H1 (cell line): ENCODE data around the gene THYN1. TPM values are rescaled to one million over a fixed set of nuclear protein-coding genes. Genes with fewer than 3 reads are reported as not detected.
A peak's percentile ranks its signal among the peaks of the same experiment; 100 is the strongest.

Experiments used
- CTCF ChIA-PET: fragments of 300-600 bp; sonication (Branson Sonifier 250); formaldehyde crosslinking; loops from one replicate; lab custom pipeline; 2021; ENCODE audit not compliant: partially characterized antibody; lab: Charles Lee
- POLR2A ChIA-PET: fragments of 300-600 bp; sonication (Branson Sonifier 250); formaldehyde crosslinking; loops from one replicate; lab custom pipeline; 2021; ENCODE audit warnings: inconsistent platforms; ENCODE audit not compliant: partially characterized antibody; lab: Charles Lee
- DNase-seq, 2 experiments: peaks; one replicate each; pipeline versions ENCODE4 v3.0.0 to v3.0.0-alpha.2; 2010 to 2022; ENCODE audit warnings: low spot score in 2 of 2, low read depth in 1 of 2, mixed read lengths in 1 of 2
- FAIRE-seq: peaks from 2 replicates; lab custom pipeline; 2011; peaks lifted over from hg19 to GRCh38; lab: Jason Lieb, UNC
- H2AFZ ChIP-seq: 2 replicates; pipeline ENCODE4 v1.8.1; 2012; ENCODE audit warnings: low read length, inconsistent platforms
- H2AK5ac ChIP-seq: 2 replicates; pipeline ENCODE4 v1.6.1; 2013; ENCODE audit warnings: low read depth, low read length
- H2BK120ac ChIP-seq: replicated peaks from 2 replicates; pipeline ENCODE3; 2013; ENCODE audit warnings: low read depth, low read length, inconsistent platforms
- H2BK12ac ChIP-seq: 2 replicates; pipeline ENCODE4 v1.6.1; 2013; ENCODE audit warnings: low read depth, low read length
- H2BK15ac ChIP-seq: 2 replicates; pipeline ENCODE4 v1.6.1; 2013; ENCODE audit warnings: low read length
- H2BK20ac ChIP-seq: 2 replicates; pipeline ENCODE4 v1.6.1; 2013; ENCODE audit warnings: low read length
- H2BK5ac ChIP-seq: 2 replicates; pipeline ENCODE4 v1.6.1; 2013; ENCODE audit warnings: low read depth, low read length
- H3K14ac ChIP-seq: 2 replicates; pipeline ENCODE4 v1.6.1; 2013; ENCODE audit warnings: inconsistent platforms; ENCODE audit not compliant: insufficient read length
- H3K18ac ChIP-seq: 2 replicates; pipeline ENCODE4 v1.6.1; 2013; ENCODE audit warnings: low read length; ENCODE audit errors: extremely low read depth
- H3K23ac ChIP-seq: 2 replicates; pipeline ENCODE4 v1.6.1; 2013; ENCODE audit warnings: inconsistent platforms; ENCODE audit not compliant: insufficient read length
- H3K23me2 ChIP-seq: 2 replicates; pipeline ENCODE4 v1.6.1; 2013; ENCODE audit warnings: low read depth, low read length
- H3K27ac ChIP-seq: 2 replicates; pipeline ENCODE4 v1.6.1; 2011; ENCODE audit warnings: low read depth, low read length, inconsistent platforms
- H3K27me3 ChIP-seq, 4 experiments: replicated peaks in 1 of 4; 1 replicate in 1 of 4; 2 replicates in 3 of 4; pipeline versions ENCODE4 v1.6.1 to v1.8.1; 2011 to 2013; ENCODE audit warnings: low read length in 3 of 4, mild to moderate bottlenecking in 3 of 4, inconsistent platforms in 2 of 4, mixed read lengths in 2 of 4, moderate library complexity in 1 of 4; ENCODE audit not compliant: control insufficient read depth in 3 of 4, insufficient read depth in 3 of 4; ENCODE audit errors: extremely low read depth in 1 of 4
- H3K36me3 ChIP-seq, 4 experiments: 2 replicates each; pipeline versions ENCODE4 v1.6.1 to v1.8.1; 2011 to 2013; ENCODE audit warnings: mild to moderate bottlenecking in 4 of 4, low read length in 3 of 4, moderate library complexity in 2 of 4, control low read depth in 1 of 4, inconsistent platforms in 1 of 4; ENCODE audit not compliant: insufficient read depth in 4 of 4, control insufficient read depth in 2 of 4
- H3K4ac ChIP-seq: replicated peaks from 2 replicates; pipeline ENCODE3; 2013; ENCODE audit warnings: low read length, low read depth, mixed read lengths, inconsistent platforms; ENCODE audit not compliant: insufficient read length
- H3K4me1 ChIP-seq, 4 experiments: replicated peaks in 1 of 4; 1 replicate in 1 of 4; 2 replicates in 3 of 4; pipeline versions ENCODE4 v1.6.1 to v1.8.1; 2011 to 2013; ENCODE audit warnings: low read length in 3 of 4, inconsistent platforms in 2 of 4, mixed read lengths in 1 of 4; ENCODE audit not compliant: insufficient read depth in 4 of 4, control insufficient read depth in 3 of 4
- H3K4me2 ChIP-seq, 2 experiments: 2 replicates each; pipeline versions ENCODE4 v1.6.1 to v1.8.1; 2011 to 2013; ENCODE audit warnings: low read depth in 2 of 2, low read length in 2 of 2, control low read depth in 1 of 2, inconsistent platforms in 1 of 2, mild to moderate bottlenecking in 1 of 2; ENCODE audit not compliant: insufficient read depth in 1 of 2
- H3K4me3 ChIP-seq, 4 experiments: fragments of 200-600, 300-600 bp in 1 of 4; sonication (generic), shearing (Covaris generic), sonication (Bioruptor Twin) in 1 of 4; 2 replicates each; pipeline versions ENCODE4 v1.5.1 to v1.8.1; 2011 to 2016; ENCODE audit warnings: low read length in 4 of 4, low read depth in 3 of 4, control low read depth in 2 of 4, inconsistent platforms in 2 of 4, mild to moderate bottlenecking in 2 of 4, mixed read lengths in 1 of 4, moderate library complexity in 1 of 4; ENCODE audit not compliant: insufficient read depth in 2 of 4; ENCODE audit errors: extremely low read depth in 1 of 4
- H3K56ac ChIP-seq: replicated peaks from 2 replicates; pipeline ENCODE3; 2013; ENCODE audit warnings: low read depth, mild to moderate bottlenecking, mixed read lengths, low read length, inconsistent platforms; ENCODE audit not compliant: insufficient read length
- H3K79me1 ChIP-seq: 2 replicates; pipeline ENCODE4 v1.6.1; 2013; ENCODE audit warnings: low read depth, low read length, control low read depth
- H3K79me2 ChIP-seq, 2 experiments: 2 replicates each; pipeline versions ENCODE4 v1.6.1 to v1.8.1; 2012 to 2013; ENCODE audit warnings: low read length in 2 of 2, mild to moderate bottlenecking in 2 of 2, inconsistent platforms in 1 of 2; ENCODE audit not compliant: insufficient read depth in 2 of 2, control insufficient read depth in 1 of 2
- H3K9ac ChIP-seq, 4 experiments: replicated peaks in 1 of 4; 1 replicate in 1 of 4; 2 replicates in 3 of 4; pipeline versions ENCODE4 v1.6.1 to v1.8.1; 2011 to 2013; ENCODE audit warnings: low read depth in 3 of 4, low read length in 3 of 4, control low read depth in 2 of 4, mild to moderate bottlenecking in 2 of 4, moderate library complexity in 2 of 4, inconsistent platforms in 1 of 4; ENCODE audit errors: extremely low read depth in 1 of 4
- H3K9me3 ChIP-seq, 2 experiments: 2 replicates each; pipeline versions ENCODE4 v1.6.1 to v1.8.1; 2012 to 2013; ENCODE audit warnings: mild to moderate bottlenecking in 2 of 2, moderate library complexity in 2 of 2, control low read depth in 1 of 2, inconsistent platforms in 1 of 2, low read depth in 1 of 2, low read length in 1 of 2, mixed read lengths in 1 of 2; ENCODE audit not compliant: insufficient read depth in 2 of 2
- H4K20me1 ChIP-seq, 2 experiments: replicated peaks in 1 of 2; 2 replicates each; pipeline versions ENCODE3 to v1.8.1; 2011 to 2013; ENCODE audit warnings: inconsistent platforms in 2 of 2, low read length in 2 of 2, mild to moderate bottlenecking in 1 of 2; ENCODE audit not compliant: insufficient read depth in 2 of 2, control insufficient read depth in 1 of 2
- H4K5ac ChIP-seq: 2 replicates; pipeline ENCODE4 v1.6.1; 2013; ENCODE audit warnings: low read length, low read depth, mixed read lengths, inconsistent platforms; ENCODE audit not compliant: insufficient read length
- H4K8ac ChIP-seq: 2 replicates; pipeline ENCODE4 v1.8.0; 2013; ENCODE audit warnings: mild to moderate bottlenecking, moderate library complexity, low read length, inconsistent platforms; ENCODE audit not compliant: insufficient read depth; ENCODE audit errors: extremely low read depth
- H4K91ac ChIP-seq: replicated peaks from 2 replicates; pipeline ENCODE3; 2013; ENCODE audit warnings: low read length, mixed read lengths, inconsistent platforms; ENCODE audit not compliant: insufficient read length
- BCL11A ChIP-seq, 2 experiments: IDR thresholded peaks; one replicate each; pipeline ENCODE4 v1.6.1; 2011; ENCODE audit warnings: low read depth in 2 of 2, low read length in 2 of 2, mild to moderate bottlenecking in 2 of 2
- EGR1 ChIP-seq: IDR thresholded peaks from 2 replicates; pipeline ENCODE4 v1.6.1; 2011; ENCODE audit warnings: low read depth, low read length, borderline replicate concordance
- GABPA ChIP-seq: IDR thresholded peaks from 2 replicates; pipeline ENCODE4 v1.6.1; 2011; ENCODE audit warnings: mild to moderate bottlenecking, low read length, moderate library complexity, borderline replicate concordance; ENCODE audit not compliant: insufficient read depth
- JUND ChIP-seq: IDR thresholded peaks from 2 replicates; pipeline ENCODE4 v1.6.1; 2011; ENCODE audit warnings: mild to moderate bottlenecking, improper control_type of control experiment, low read length
- NANOG ChIP-seq: IDR thresholded peaks from 2 replicates; pipeline ENCODE4 v1.6.1; 2011; ENCODE audit warnings: low read length, low read depth, mild to moderate bottlenecking, inconsistent platforms; ENCODE audit not compliant: insufficient read depth, poor library complexity, severe bottlenecking
- POLR2A ChIP-seq, 2 experiments: IDR thresholded peaks; 1 replicate in 1 of 2; 2 replicates in 1 of 2; pipeline ENCODE4 v1.6.1; 2011; ENCODE audit warnings: low read depth in 2 of 2, low read length in 2 of 2, mild to moderate bottlenecking in 2 of 2; ENCODE audit errors: control extremely low read depth in 1 of 2
- RAD21 ChIP-seq, 2 experiments: IDR thresholded peaks in 1 of 2; conservative IDR thresholded peaks in 1 of 2; 2 replicates each; pipeline ENCODE4 v1.6.1; 2011; ENCODE audit warnings: low read depth in 2 of 2, low read length in 2 of 2, improper control_type of control experiment in 1 of 2, inconsistent platforms in 1 of 2, mild to moderate bottlenecking in 1 of 2, moderate library complexity in 1 of 2
- SRF ChIP-seq: IDR thresholded peaks from 2 replicates; pipeline ENCODE4 v1.6.1; 2011; ENCODE audit warnings: mild to moderate bottlenecking, low read depth, low read length, moderate library complexity
- SUZ12 ChIP-seq: fragments of 200-600 bp; sonication (generic); IDR thresholded peaks from 2 replicates; pipeline ENCODE4 v1.6.1; 2012; ENCODE audit warnings: mild to moderate bottlenecking, inconsistent platforms, low read length, moderate library complexity, mixed read lengths
- TBP ChIP-seq: IDR thresholded peaks from 2 replicates; pipeline ENCODE4 v1.6.1; 2011; ENCODE audit warnings: low read depth, low read length, improper control_type of control experiment
- ZNF274 ChIP-seq: IDR thresholded peaks from 2 replicates; pipeline ENCODE4 v1.7.0; 2012; ENCODE audit warnings: low read length, borderline replicate concordance; ENCODE audit errors: extremely low read depth
- WGBS, 2 experiments: shearing (Covaris generic) in 1 of 2; methylation state at CpG; one replicate each; pipeline versions ENCODE4 v1.1.6 to v1.1.7; 2013 to 2015; ENCODE audit warnings: low lambda C conversion rate in 2 of 2, mixed read lengths in 2 of 2, inconsistent platforms in 1 of 2, low coverage in 1 of 2, missing lambda C conversion rate in 1 of 2; ENCODE audit not compliant: insufficient replicate concordance in 2 of 2, insufficient coverage in 1 of 2, insufficient read length in 1 of 2; ENCODE audit errors: extremely low coverage in 1 of 2, missing lambda C conversion rate in 1 of 2; 5-methylcytosine and 5-hydroxymethylcytosine counted together
- polyA plus RNA-seq, 7 experiments: library from polyadenylated mRNA; depleted of rRNA in 3 of 7; stranded (reverse) in 5 of 7; unstranded in 2 of 7; fragments of >200 nt in 5 of 7; fragments of 200-250 nt in 2 of 7; gene quantifications; 1 replicate in 5 of 7; 2 replicates in 1 of 7; 4 replicates in 1 of 7; pipeline versions ENCODE4 v1.2.1 to v1.2.3, GENCODE V29; 2011 to 2013; ENCODE audit warnings: missing spikeins in 2 of 7, mixed read lengths in 2 of 7
- total RNA-seq: library from RNA; stranded (reverse); fragmentation: NEBNext Ultra II Directional; extraction: Animal tissue kit (Norgen Biotek cat#: 25700); gene quantifications from 2 replicates; pipeline ENCODE4 v1.2.1, GENCODE V29; 2021

THYN1 gene
- total and polyA plus RNA-seq, 2 of the 8 experiments (the other 6 are each of a cell fraction or from before 2014, with no cell fraction given) = 77.3 to 95.1 TPM

GRCh38 chr11:134277183-134278001 lies 24.2 kb upstream of the THYN1 start:
- no peak overlapping the region for H3K14ac ChIP-seq
- peaks cover 18% of the 10 kb centered on the region for H3K23me2 ChIP-seq
- no peaks in the 10 kb centered on the region for H3K9me3 ChIP-seq
- peaks cover 0 to 6% (median 1%) of the 10 kb centered on the region in 4 experiments; a peak in 3 of 8 replicates for H3K36me3 ChIP-seq
- peaks cover 0 to 7% (median 0%) of the 10 kb centered on the region in 4 experiments; a peak in 3 of 7 replicates for H3K27me3 ChIP-seq
- DNase-seq (peak in 1 of 2 experiments; percentile 67), FAIRE-seq (peak; percentile 39)
- H2BK5ac ChIP-seq = peak overlapping the region; percentile 81; the same call in 1 of the 2 replicates
- H3K4me1 ChIP-seq = peaks cover under 1 to 9% (median 2%) of the 10 kb centered on the region in 4 experiments
- peak overlapping the region; percentile 88 to 92 (median 90) for H3K4me3 ChIP-seq
- H4K20me1 ChIP-seq = no peaks in the 10 kb centered on the region
- H2BK15ac ChIP-seq = no peak overlapping the region; the same call in 1 of the 2 replicates
- ChIA-PET CTCF (interaction anchor here (0.5 to 12.0 kb wide), 16 partner anchors 8 to 450 kb away, joined by 3 to 114 read pairs (median 3); no protein-coding TSS in a partner anchor), POLR2A (interaction anchor here (1.3 to 7.7 kb wide), 5 partner anchors 10 to 330 kb away, joined by 3 to 76 read pairs (median 17); partner anchors contain the start of genes ACAD8, NCAPD3, THYN1 and VPS26B)
- peak overlapping the region; percentile 85 for H2AFZ ChIP-seq
- H3K9ac ChIP-seq = peak overlapping the region in 3 of 4 experiments; percentile 36 to 42 (median 38); a peak in 3 of 7 replicates
- peak overlapping the region; percentile 92 to 95 for H3K4me2 ChIP-seq
- H2BK120ac ChIP-seq = no peak overlapping the region
- H3K4ac ChIP-seq = no peak overlapping the region
- H2BK20ac ChIP-seq = no peak overlapping the region
- H3K18ac ChIP-seq = peak overlapping the region; percentile 83
- WGBS, 2 experiments = 8% methylated on average over 33 of the region's 36 CpGs; no CpG with 5 or more reads in 1 of the 2 experiments
- no peak overlapping the region for H2AK5ac ChIP-seq
- H3K56ac ChIP-seq = no peak overlapping the region
- H4K5ac ChIP-seq = peak overlapping the region; percentile 10
- peaks cover 3 to 33% of the 10 kb centered on the region in 2 experiments; a peak in 2 of 4 replicates for H3K79me2 ChIP-seq
- no peak overlapping the region for H4K8ac ChIP-seq
- H3K79me1 ChIP-seq = no peaks in the 10 kb centered on the region
- no peak overlapping the region for H3K23ac ChIP-seq
- H2BK12ac ChIP-seq = peak overlapping the region; percentile 84; the same call in 1 of the 2 replicates
- no peak overlapping the region for H3K27ac ChIP-seq
- H4K91ac ChIP-seq = peak overlapping the region; percentile 76
- TF ChIP-seq SUZ12 (no peak), ZNF274 (no peak), BCL11A (IDR thresholded peaks at IDR 0.05; ENCODE audit: low read depth in 2 of 2, low read length in 2 of 2) (no peak), JUND (no peak), SRF (no peak), GABPA (no peak), RAD21 (IDR thresholded peaks at IDR 0.05 in 1 of 2, conservative IDR thresholded peaks at IDR 0.05 in 1 of 2; ENCODE audit: low read depth in 2 of 2, low read length in 2 of 2) (peak; percentile 5 to 35; a peak in 2 of 4 replicates), POLR2A (IDR thresholded peaks at IDR 0.05; ENCODE audit: control extremely low read depth in 1 of 2, low read depth in 2 of 2, low read length in 2 of 2) (no peak), TBP (no peak), NANOG (no peak), EGR1 (no peak)
